Measurements from ENCODE around the gene PIGK. TPM values are rescaled to one million over a fixed set of nuclear protein-coding genes. Genes with fewer than 3 reads are reported as not detected.

PIGK gene
- total and polyA plus RNA-seq, 10 of the 15 experiments (the other 5 are each of a cell fraction or from before 2014, with no cell fraction given): 9.1 to 27.4 (median 16.9) TPM

DNA sequence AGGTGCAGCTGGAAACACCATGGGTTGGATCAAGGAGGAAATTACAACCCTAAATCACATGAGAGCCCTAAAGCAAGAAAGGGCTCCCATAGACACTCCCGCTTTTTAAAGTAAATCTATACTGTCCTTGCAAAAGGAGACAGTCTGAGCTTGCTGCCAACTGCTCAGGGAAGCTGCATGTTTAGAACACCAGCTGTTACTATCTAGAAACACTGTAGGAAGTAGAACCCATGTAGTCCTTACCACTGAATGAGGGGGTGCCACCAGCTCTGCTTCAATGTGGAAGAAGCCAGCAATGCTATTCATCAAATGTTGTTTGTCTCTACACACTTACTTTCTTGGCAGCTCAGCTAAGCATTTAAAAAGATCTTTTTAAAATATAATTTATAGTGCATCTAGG, 79.8 kb downstream of the PIGK start (continued):
- TF ChIP-seq, protein P1, sequence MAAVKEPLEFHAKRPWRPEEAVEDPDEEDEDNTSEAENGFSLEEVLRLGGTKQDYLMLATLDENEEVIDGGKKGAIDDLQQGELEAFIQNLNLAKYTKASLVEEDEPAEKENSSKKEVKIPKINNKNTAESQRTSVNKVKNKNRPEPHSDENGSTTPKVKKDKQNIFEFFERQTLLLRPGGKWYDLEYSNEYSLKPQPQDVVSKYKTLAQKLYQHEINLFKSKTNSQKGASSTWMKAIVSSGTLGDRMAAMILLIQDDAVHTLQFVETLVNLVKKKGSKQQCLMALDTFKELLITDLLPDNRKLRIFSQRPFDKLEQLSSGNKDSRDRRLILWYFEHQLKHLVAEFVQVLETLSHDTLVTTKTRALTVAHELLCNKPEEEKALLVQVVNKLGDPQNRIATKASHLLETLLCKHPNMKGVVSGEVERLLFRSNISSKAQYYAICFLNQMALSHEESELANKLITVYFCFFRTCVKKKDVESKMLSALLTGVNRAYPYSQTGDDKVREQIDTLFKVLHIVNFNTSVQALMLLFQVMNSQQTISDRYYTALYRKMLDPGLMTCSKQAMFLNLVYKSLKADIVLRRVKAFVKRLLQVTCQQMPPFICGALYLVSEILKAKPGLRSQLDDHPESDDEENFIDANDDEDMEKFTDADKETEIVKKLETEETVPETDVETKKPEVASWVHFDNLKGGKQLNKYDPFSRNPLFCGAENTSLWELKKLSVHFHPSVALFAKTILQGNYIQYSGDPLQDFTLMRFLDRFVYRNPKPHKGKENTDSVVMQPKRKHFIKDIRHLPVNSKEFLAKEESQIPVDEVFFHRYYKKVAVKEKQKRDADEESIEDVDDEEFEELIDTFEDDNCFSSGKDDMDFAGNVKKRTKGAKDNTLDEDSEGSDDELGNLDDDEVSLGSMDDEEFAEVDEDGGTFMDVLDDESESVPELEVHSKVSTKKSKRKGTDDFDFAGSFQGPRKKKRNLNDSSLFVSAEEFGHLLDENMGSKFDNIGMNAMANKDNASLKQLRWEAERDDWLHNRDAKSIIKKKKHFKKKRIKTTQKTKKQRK (IDR thresholded peaks at IDR 0.05; ENCODE audit: low read depth, low read length): no peak
- TF ChIP-seq SUPT20H (IDR thresholded peaks at IDR 0.05; ENCODE audit: borderline replicate concordance, control insufficient read depth, low read depth, low read length): no peak

DNA sequence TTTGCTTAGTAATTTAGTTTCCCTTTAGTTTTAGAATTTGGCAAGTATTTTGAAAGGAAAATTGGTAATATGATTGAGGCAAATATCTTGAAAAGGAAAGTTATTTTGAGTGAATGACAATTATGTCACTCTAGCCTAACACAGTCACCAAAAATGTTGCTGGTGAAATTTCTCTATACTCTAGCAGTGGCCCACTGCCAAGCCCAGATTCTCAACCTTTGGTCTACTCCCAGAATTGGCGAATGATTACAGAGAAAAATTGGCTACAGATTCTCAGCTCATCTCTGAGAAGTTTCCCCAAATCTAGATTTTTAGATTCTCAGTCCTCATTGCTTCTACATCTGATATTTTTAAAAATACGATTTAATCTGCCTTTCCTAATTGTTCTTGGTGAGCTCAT, 84.9 kb downstream of the PIGK start:
- H3K79me2 ChIP-seq (ENCODE audit: control insufficient read depth, insufficient read depth, low read length): no peaks in the 10 kb centered on the region
- H3K4me3 ChIP-seq: no peak overlapping the region
- H3K4me1 ChIP-seq (ENCODE audit: control insufficient read depth, insufficient read depth, low read length): no peaks in the 10 kb centered on the region
- no peak for TF ChIP-seq CHD2 (IDR thresholded peaks at IDR 0.05; ENCODE audit: borderline replicate concordance, low read depth, low read length)
- TF ChIP-seq NBN (IDR thresholded peaks at IDR 0.05): no peak
- no peak for TF ChIP-seq TARDBP (IDR thresholded peaks at IDR 0.05; ENCODE audit: borderline replicate concordance)
- TF ChIP-seq POU2F2 (IDR thresholded peaks at IDR 0.05; ENCODE audit: borderline replicate concordance, low read depth, low read length): no peak
- in situ Hi-C loops (cut with MboI): loop anchor here (25.0 kb wide), 1 partner anchor 1222 kb away; no protein-coding TSS in a partner anchor
- no peaks in the 10 kb centered on the region for H3K36me3 ChIP-seq (ENCODE audit: control insufficient read depth in 2 of 2, insufficient read depth in 2 of 2, low read length in 1 of 2)
- ChIA-PET SMC1A (ENCODE audit: uncharacterized antibody, unreplicated experiment) (interaction anchor here (1.1 kb wide), 1 partner anchor 980 kb away, joined by 3 read pairs; no protein-coding TSS in a partner anchor), RAD21 (ENCODE audit: unreplicated experiment) (no interaction called here), POLR2A (interaction anchor here (0.6 kb wide), 1 partner anchor 645 kb away, joined by 5 read pairs; the partner anchor contains the start of gene MIGA1), CTCF (interaction anchor here (1.5 kb wide), 1 partner anchor 9 kb away, joined by 3 read pairs; no protein-coding TSS in a partner anchor)
- H3K9ac ChIP-seq (ENCODE audit: control insufficient read depth, insufficient read depth, low read length): no peak overlapping the region
- H3K27me3 ChIP-seq (replicated peaks in 1 of 2; ENCODE audit: control insufficient read depth in 2 of 2, insufficient read depth in 2 of 2, low read length in 1 of 2): no peaks in the 10 kb centered on the region
- no peaks in the 10 kb centered on the region for H4K20me1 ChIP-seq (ENCODE audit: control insufficient read depth, insufficient read depth)
- no peaks in the 10 kb centered on the region for H3K9me3 ChIP-seq (replicated peaks; ENCODE audit: control insufficient read depth, insufficient read depth, low read length)
- H2AFZ ChIP-seq (ENCODE audit: control insufficient read depth, low read depth, low read length): no peak overlapping the region
- intact Hi-C loops (cut with micrococcal nuclease; ENCODE audit: unreplicated experiment): no loop called here
- H3K27ac ChIP-seq (ENCODE audit: control insufficient read depth, insufficient read depth): no peak overlapping the region
- H3K4me2 ChIP-seq (ENCODE audit: control insufficient read depth, insufficient read depth): no peak overlapping the region
- no TSS peak for BruUV-seq (replicated peaks)
- WGBS (ENCODE audit: insufficient coverage, insufficient replicate concordance, low lambda C conversion rate, missing lambda C conversion rate): 100% methylated on average over 2 of the region's 2 CpGs
- FAIRE-seq: no peak
- no peak for DNase-seq (ENCODE audit: low read depth, low spot score)
- ATAC-seq: no peak

Measured in GM12878 (cell line).